ENCODE measurements around the gene C2CD4A.

- TF ChIP-seq POLR2A (IDR thresholded peaks at IDR 0.05): no peak
- no peak for TF ChIP-seq CTCF (IDR thresholded peaks at IDR 0.05)
Measured at GRCh38 chr15:62063825-62064635, 2.7 kb upstream of the C2CD4A start.

All from adrenal gland (tissue), 5 donors.